Right ventricle myocardium superior (tissue), 1 donor: Measurements from ENCODE around the gene NXT1. TPM values are rescaled to one million over a fixed set of nuclear protein-coding genes. Genes with fewer than 3 reads are reported as not detected.
A peak's percentile ranks its signal among the peaks of the same experiment; 100 is the strongest.
"Not testable (repeated sequence)": the region's sequence is repeated elsewhere in the genome, so short reads cannot be mapped to it uniquely, and the experiment has no call there.

Experiments used
- ATAC-seq: fragments of 200-7000 bp; cut with Tn5 transposase; one replicate; pipeline ENCODE4 v1.9.1; 2020; ENCODE audit warnings: mild to moderate bottlenecking; ENCODE audit not compliant: poor library complexity
- DNase-seq: peaks from one replicate; pipeline ENCODE4 v3.0.0-alpha.2; 2020
- intact Hi-C: fragments of 100-400 bp; cut with DNase I; formaldehyde crosslinking; loops from one replicate; pipeline ENCODE4 v1.11.2; 2022
- long read RNA-seq: library from polyadenylated mRNA; unstranded; transcript quantifications from one replicate; pipeline ENCODE4 v2.0.0, GENCODE V29; 2021
- total RNA-seq: library from RNA; stranded (reverse); fragmentation: NEBNext Ultra II Directional; extraction: Animal tissue kit (Norgen Biotek cat#: 25700); gene quantifications from one replicate; pipeline ENCODE4 v1.2.1, GENCODE V29; 2021
- donor health status: DM: no; HTN: yes; CAD: no; lungs with severe emphysema.

Gene NXT1
- total RNA-seq = 6.6 TPM
- long read RNA-seq, transcript NXT1-201 (2 exons, 1,123 nt) = major isoform, 10 of 11 reads
- long read RNA-seq, partial matches to known transcripts = 0 of 11 reads
- long read RNA-seq, other reads (novel, unspliced or antisense) = 1 of 11 reads

- DNase-seq = peak; percentile 98
- peak; percentile 96 for ATAC-seq
- intact Hi-C loops = no loop called here
Observed at GRCh38 chr20:23350196-23350903, at the start of gene NXT1. NXT1 (plus strand) TSS chr20:23350791; CDS start chr20:23354042, 3,251 bp downstream.

DNA sequence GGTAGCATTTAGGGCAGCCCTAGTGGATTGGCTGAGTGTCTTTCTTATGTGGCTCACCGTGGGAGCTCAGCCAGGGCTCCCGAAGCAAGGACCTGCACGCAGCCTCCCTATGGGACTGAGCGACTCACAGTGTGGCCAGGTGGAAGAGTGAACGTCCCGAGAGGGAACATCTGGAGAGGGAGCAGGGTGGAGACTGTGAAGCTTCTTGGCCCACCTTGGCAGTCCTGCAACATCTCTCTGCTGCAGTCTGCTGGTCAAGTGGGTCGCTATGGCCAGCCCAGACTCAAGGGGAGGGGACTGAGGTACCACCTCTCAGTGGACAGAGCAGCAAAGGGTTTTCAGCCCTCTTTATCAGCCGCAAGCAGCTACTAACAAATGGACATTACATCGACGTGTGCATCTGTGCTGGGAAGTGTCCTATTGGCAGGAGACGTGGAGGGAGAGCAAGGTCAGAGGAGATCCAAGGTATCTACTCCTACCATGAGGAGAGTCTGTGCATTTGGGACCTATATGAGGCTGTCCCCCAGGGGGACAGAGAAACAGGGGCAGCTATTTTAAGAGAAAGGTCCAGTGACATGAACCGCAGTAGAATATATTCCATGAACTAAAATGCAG is 49.0 kb upstream of the NXT1 start:
- no peak for DNase-seq
- no peak for ATAC-seq
- intact Hi-C loops = no loop called here

DNA sequence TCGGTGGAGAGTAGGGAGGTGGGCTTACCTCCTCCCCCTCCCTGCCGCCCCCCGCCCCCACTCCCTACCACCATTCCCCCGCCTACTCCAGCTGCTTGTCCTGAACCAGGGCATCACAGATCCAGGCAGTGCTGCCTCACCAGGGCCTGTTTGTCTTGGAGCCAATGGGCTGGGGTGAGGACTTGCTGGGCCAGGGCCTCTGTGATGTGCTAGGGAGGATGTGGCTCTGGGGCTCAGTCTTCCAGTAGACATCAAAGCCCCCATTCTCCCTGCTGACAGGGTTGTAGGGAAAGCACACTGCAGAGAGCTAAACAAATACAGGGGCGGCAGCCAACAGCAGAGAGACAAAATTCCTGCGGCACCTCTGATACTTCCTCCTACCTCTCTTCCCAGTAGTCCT is 48.2 kb upstream of the NXT1 start:
- DNase-seq (no peak), ATAC-seq (no peak)
- intact Hi-C loops = no loop called here

DNA sequence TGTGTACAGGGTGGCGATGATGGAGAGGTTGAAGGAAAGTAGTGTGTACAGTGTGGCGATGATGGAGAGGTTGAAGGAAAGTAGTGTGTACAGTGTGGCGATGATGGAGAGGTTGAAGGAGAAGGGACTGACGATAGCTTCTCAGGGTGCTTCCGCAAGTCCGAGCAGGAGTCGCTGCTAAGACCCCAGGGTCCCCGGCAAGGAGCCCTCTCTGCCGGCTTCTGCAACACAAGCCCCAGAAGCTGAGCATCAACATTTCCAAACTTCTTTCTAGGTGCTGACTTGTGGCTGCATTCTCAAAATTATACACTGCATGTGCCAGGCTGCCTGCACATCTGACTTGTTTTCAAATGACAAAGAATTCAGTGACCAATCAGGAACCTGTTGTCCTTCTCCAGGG is 47.8 kb upstream of the NXT1 start:
- intact Hi-C loops = no loop called here
- ATAC-seq = no peak
- no peak for DNase-seq

DNA sequence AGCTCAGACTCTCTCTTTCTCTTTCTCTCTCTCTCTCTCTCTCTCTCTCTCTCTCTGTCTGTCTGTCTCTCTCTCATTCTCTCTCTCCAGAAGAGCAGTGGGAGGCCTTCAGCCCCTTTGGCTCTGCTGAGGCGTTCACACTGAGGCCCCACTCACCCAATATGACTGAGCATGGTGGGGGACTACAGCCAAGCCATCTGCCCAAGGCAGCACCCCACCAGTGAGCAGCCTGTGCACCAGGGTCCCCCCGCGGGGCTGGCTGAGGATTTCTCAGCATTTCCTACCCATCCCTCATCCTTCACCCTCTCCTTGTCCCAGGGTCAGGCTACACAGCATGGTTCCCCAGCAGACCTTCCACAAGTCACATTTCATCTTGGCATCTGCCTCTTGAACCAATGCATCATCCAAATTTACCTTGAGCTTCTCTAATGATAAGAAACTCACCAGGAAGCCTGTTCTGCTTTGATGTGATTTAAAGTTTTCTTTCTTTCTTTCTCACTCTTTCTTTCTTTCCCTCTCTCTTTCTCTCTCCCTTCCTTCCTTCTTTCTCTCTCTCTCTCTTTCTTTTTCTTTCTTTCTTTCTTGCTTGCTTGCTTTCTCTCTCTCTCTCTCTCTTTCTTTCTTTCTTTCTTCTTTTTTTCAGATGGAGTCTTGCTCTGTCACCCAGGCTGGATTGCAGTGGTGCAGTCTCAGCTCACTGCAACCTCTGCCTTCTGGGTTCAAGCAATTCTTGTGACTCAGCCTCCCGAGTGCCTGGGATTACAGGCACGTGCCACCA is 47.1 kb upstream of the NXT1 start:
- ATAC-seq = no peak
- DNase-seq = no peak
- intact Hi-C loops = no loop called here

GRCh38 chr20:23304616-23305015 is 46.0 kb upstream of the NXT1 start:
- no peak for DNase-seq
- intact Hi-C loops = no loop called here

GRCh38 chr20:23305098-23305497 is 45.5 kb upstream of the NXT1 start:
- DNase-seq (no peak), ATAC-seq (peak; percentile 88)
- intact Hi-C loops = no loop called here

More at GRCh38 chr20:23304616-23305015, 46.0 kb upstream of the NXT1 start:
- ATAC-seq = no peak

DNA sequence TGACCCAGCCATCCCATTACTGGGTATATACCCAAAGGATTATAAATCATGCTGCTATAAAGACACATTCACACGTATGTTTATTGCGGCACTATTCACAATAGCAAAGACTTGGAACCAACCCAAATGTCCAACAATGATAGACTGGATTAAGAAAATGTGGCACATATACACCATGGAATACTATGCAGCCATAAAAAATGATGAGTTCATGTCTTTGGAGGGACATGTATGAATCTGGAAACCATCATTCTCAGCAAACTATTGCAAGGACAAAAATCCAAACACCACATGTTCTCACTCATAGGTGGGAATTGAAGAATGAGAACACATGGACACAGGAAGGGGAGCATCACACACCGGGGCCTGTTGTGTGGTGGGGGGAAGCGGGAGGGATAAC is 43.2 kb upstream of the NXT1 start:
- ATAC-seq, intact Hi-C loops: not testable (repeated sequence)

GRCh38 chr20:23308024-23308423 is 42.6 kb upstream of the NXT1 start:
- no peak for DNase-seq
- no peak for ATAC-seq
- intact Hi-C loops = no loop called here

More for the DNA sequence above, 43.2 kb upstream of the NXT1 start:
- DNase-seq = not testable (repeated sequence)

- intact Hi-C loops = no loop called here
- no peak for DNase-seq
- ATAC-seq = no peak
Observed at GRCh38 chr20:23308908-23309307, 41.7 kb upstream of the NXT1 start.

DNA sequence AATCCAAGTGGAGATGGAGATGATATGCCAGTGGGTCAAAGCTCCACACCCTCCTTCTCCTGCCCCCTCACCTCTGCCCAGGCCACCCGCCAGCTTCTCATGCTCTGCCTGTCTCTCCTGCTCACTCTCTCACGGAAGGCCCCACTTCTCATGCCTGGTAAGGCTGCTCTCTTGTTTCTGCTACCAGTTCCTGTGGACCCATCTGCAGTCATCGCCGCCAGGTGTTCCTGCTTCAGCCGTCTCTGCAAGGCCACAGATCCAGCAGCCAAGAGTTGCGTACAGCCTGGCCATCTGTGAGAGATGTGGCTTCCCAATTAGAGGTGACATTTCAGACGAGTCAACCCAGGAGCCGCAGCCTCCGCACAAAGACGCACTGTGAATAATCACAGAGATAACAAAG is 40.8 kb upstream of the NXT1 start:
- intact Hi-C loops = no loop called here

GRCh38 chr20:23311947-23312506 is 38.6 kb upstream of the NXT1 start:
- ATAC-seq = no peak
- DNase-seq = no peak
- intact Hi-C loops = no loop called here

More for the DNA sequence above, 40.8 kb upstream of the NXT1 start:
- ATAC-seq (no peak), DNase-seq (no peak)

DNA sequence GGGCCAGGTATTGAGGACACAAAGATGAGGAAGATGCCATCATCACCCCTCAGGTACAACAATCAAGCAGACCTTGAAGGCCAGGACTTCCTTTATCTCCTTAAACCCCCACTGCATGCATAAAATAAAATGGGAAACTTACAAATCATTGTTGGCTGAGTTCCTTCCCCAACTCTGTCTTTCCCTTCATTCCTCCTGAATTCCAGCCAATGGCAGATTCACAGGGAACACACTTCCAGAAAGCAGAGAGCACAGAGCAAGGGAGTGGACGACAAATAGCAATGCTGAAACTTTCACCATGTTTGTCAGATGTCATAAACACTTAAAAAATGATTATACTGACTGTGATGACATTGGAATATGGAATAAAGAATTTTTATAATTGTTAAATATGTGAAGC is 37.3 kb upstream of the NXT1 start:
- ATAC-seq (no peak), DNase-seq (no peak)
- intact Hi-C loops = no loop called here

GRCh38 chr20:23314699-23315098 is 35.9 kb upstream of the NXT1 start:
- DNase-seq (no peak), ATAC-seq (peak; percentile 38)
- intact Hi-C loops = no loop called here

GRCh38 chr20:23315099-23315498 is 35.5 kb upstream of the NXT1 start:
- intact Hi-C loops = no loop called here
- ATAC-seq = peak; percentile 92
- no peak for DNase-seq

- DNase-seq (no peak), ATAC-seq (no peak)
- intact Hi-C loops = no loop called here
Observed at GRCh38 chr20:23316626-23317025, 34.0 kb upstream of the NXT1 start.

GRCh38 chr20:23317081-23317480 is 33.5 kb upstream of the NXT1 start:
- intact Hi-C loops = no loop called here
- no peak for DNase-seq
- no peak for ATAC-seq

DNA sequence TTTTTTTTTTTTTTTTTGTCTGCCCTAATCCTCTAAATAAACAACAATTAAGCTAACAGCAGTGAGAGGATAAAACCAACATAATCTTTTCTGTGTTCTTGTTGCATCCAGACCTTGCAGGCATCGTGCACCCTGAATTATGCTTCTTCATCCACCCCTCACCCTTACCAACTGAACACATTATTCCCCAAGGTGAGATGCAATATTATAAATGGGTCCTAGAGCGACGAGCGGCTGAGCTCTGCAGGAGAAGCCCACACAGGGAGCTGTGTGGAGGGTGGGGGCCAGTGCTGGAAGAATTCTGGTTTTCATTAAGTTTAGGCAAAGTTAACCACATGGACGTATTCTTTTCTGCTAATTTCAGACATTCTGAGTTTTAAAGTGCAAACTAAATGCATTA is 32.2 kb upstream of the NXT1 start:
- ATAC-seq = no peak
- intact Hi-C loops = no loop called here
- no peak for DNase-seq

DNA sequence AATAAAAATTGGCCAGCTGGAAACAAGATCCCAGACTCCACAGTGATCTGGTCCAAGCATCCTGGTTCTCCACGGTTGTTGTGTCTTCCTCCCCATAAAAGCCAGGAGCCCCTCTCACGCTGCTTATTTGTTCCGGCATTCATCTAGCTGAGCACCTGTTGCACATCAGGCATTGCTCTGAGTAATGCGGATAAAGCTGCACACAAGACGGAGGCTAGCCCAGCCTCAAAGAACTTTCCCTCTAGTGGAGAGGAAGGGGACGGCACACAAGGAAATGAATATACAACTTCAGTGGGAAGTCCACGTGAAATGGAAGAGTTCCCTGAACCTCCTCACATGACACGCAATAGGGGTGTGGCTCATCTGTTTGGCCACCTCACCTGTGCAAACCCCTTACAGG is 30.3 kb upstream of the NXT1 start:
- DNase-seq (no peak), ATAC-seq (no peak)
- intact Hi-C loops = no loop called here
